GM19467 (cell line): ENCODE data around the gene GLRA3.
"Not testable (repeated sequence)": the region's sequence is repeated elsewhere in the genome, so short reads cannot be mapped to it uniquely, and the experiment has no call there.

Source experiments
- ATAC-seq: cut with Tn5 transposase; IDR thresholded peaks from one replicate; pipeline ENCODE4 v1.9.1; 2021; ENCODE audit warnings: mild to moderate bottlenecking, moderate library complexity; ENCODE audit not compliant: unreplicated experiment

The GLRA3 gene

GRCh38 chr4:174813292-174813691 is 15.8 kb downstream of the GLRA3 start:
- no peak for ATAC-seq

- no peak for ATAC-seq
These were observed 18.2 kb downstream of the GLRA3 start for GRCh38 chr4:174810834-174811233.

- ATAC-seq: no peak
These were observed 20.2 kb downstream of the GLRA3 start for GRCh38 chr4:174808836-174809235.

- ATAC-seq: no peak
These were observed 20.9 kb downstream of the GLRA3 start for GRCh38 chr4:174808119-174808518.

- no peak for ATAC-seq
These were observed 23.3 kb downstream of the GLRA3 start for GRCh38 chr4:174805746-174806145.

GRCh38 chr4:174794543-174795094 is 34.4 kb downstream of the GLRA3 start:
- ATAC-seq: no peak

GRCh38 chr4:174789657-174790056 is 39.4 kb downstream of the GLRA3 start:
- no peak for ATAC-seq

- not testable (repeated sequence) for ATAC-seq
These were observed 50.6 kb downstream of the GLRA3 start for GRCh38 chr4:174778274-174778986.

GRCh38 chr4:174775366-174775765 is 53.7 kb downstream of the GLRA3 start:
- no peak for ATAC-seq

GRCh38 chr4:174764105-174764729 is 64.8 kb downstream of the GLRA3 start:
- ATAC-seq: peak; percentile 71

GRCh38 chr4:174763454-174764104 is 65.5 kb downstream of the GLRA3 start:
- peak; percentile 65 for ATAC-seq

GRCh38 chr4:174761451-174761850 is 67.6 kb downstream of the GLRA3 start:
- ATAC-seq: no peak

GRCh38 chr4:174757736-174758135 is 71.3 kb downstream of the GLRA3 start:
- no peak for ATAC-seq

- ATAC-seq: no peak
These were observed 76.0 kb downstream of the GLRA3 start for GRCh38 chr4:174753021-174753420.

- ATAC-seq: no peak
These were observed 77.0 kb downstream of the GLRA3 start for GRCh38 chr4:174752026-174752425.

GRCh38 chr4:174749091-174749490 is 80.0 kb downstream of the GLRA3 start:
- no peak for ATAC-seq

- no peak for ATAC-seq
These were observed 82.3 kb downstream of the GLRA3 start for GRCh38 chr4:174746710-174747109.

GRCh38 chr4:174742561-174742960 is 86.5 kb downstream of the GLRA3 start:
- ATAC-seq: no peak

- no peak for ATAC-seq
These were observed 89.5 kb downstream of the GLRA3 start for GRCh38 chr4:174739576-174739975.

- no peak for ATAC-seq
These were observed 94.9 kb downstream of the GLRA3 start for GRCh38 chr4:174734181-174734580.

GRCh38 chr4:174717828-174718227 is 111.2 kb downstream of the GLRA3 start:
- ATAC-seq: no peak
